ENCODE measurements around the gene BPIFA1.

Gene BPIFA1

GRCh38 chr20:33235696-33236095 lies at the start of gene BPIFA1:
TSS of gene BPIFA1 (plus strand) at chr20:33235996. CDS start at chr20:33237712, 1,716 bp downstream.
- DNase-seq (ENCODE audit: low read depth), result no peak

- no peak for DNase-seq (ENCODE audit: low read depth)
Measured at GRCh38 chr20:33187491-33187890, 48.3 kb upstream of the BPIFA1 start.

GRCh38 chr20:33188421-33188820 lies 47.4 kb upstream of the BPIFA1 start:
- DNase-seq (ENCODE audit: low read depth), result no peak

- no peak for DNase-seq (ENCODE audit: low read depth)
Measured at GRCh38 chr20:33191484-33191883, 44.3 kb upstream of the BPIFA1 start.

- DNase-seq (ENCODE audit: low read depth), result no peak
Measured at GRCh38 chr20:33191955-33192354, 43.8 kb upstream of the BPIFA1 start.

- no peak for DNase-seq (ENCODE audit: low read depth)
Measured at GRCh38 chr20:33192912-33193501, 42.8 kb upstream of the BPIFA1 start.

GRCh38 chr20:33199026-33199425 lies 36.8 kb upstream of the BPIFA1 start:
- DNase-seq (ENCODE audit: low read depth), result no peak

GRCh38 chr20:33202451-33202850 lies 33.3 kb upstream of the BPIFA1 start:
- no peak for DNase-seq (ENCODE audit: low read depth)

- DNase-seq (ENCODE audit: low read depth), result no peak
Measured at GRCh38 chr20:33203444-33203843, 32.4 kb upstream of the BPIFA1 start.

- DNase-seq (ENCODE audit: low read depth), result peak; percentile 18
Measured at GRCh38 chr20:33209789-33210188, 26.0 kb upstream of the BPIFA1 start.

- DNase-seq (ENCODE audit: low read depth), result no peak
Measured at GRCh38 chr20:33210371-33210770, 25.4 kb upstream of the BPIFA1 start.

- DNase-seq (ENCODE audit: low read depth), result peak; percentile 18
Measured at GRCh38 chr20:33211817-33212424, 23.9 kb upstream of the BPIFA1 start.

- no peak for DNase-seq (ENCODE audit: low read depth)
Measured at GRCh38 chr20:33217052-33217451, 18.7 kb upstream of the BPIFA1 start, which contains the start of gene BPIFA3. TSS of gene BPIFA3 (plus strand) at chr20:33217352. CDS start at chr20:33217537, 185 bp downstream.

- no peak for DNase-seq (ENCODE audit: low read depth)
Measured at GRCh38 chr20:33224399-33224798, 11.4 kb upstream of the BPIFA1 start.

- DNase-seq (ENCODE audit: low read depth), result no peak
Measured at GRCh38 chr20:33229843-33230242, 6.0 kb upstream of the BPIFA1 start.

GRCh38 chr20:33231237-33231636 lies 4.6 kb upstream of the BPIFA1 start:
- no peak for DNase-seq (ENCODE audit: low read depth)

GRCh38 chr20:33232486-33233072 lies 3.2 kb upstream of the BPIFA1 start:
- DNase-seq (ENCODE audit: low read depth), result no peak

- DNase-seq (ENCODE audit: low read depth), result no peak
Measured at GRCh38 chr20:33233129-33233774, 2.5 kb upstream of the BPIFA1 start.

GRCh38 chr20:33234050-33234449 lies 1.7 kb upstream of the BPIFA1 start:
- DNase-seq (ENCODE audit: low read depth), result no peak

- DNase-seq (ENCODE audit: low read depth), result no peak
Measured at GRCh38 chr20:33236351-33236750, 555 bp downstream of the BPIFA1 start.

GRCh38 chr20:33237989-33238388 lies 2.2 kb downstream of the BPIFA1 start:
- no peak for DNase-seq (ENCODE audit: low read depth)

- DNase-seq (ENCODE audit: low read depth), result no peak
Measured at GRCh38 chr20:33239418-33239817, 3.6 kb downstream of the BPIFA1 start.
